HG02571 (cell line): ENCODE results near the gene IL16.
A peak's percentile ranks its signal among the peaks of the same experiment; 100 is the strongest.

ENCODE experiments used
- ATAC-seq: cut with Tn5 transposase; IDR thresholded peaks from one replicate; pipeline ENCODE4 v1.9.1; 2021; ENCODE audit warnings: mild to moderate bottlenecking, moderate library complexity; ENCODE audit not compliant: unreplicated experiment

IL16 gene

GRCh38 chr15:81273200-81273599 lies 76.5 kb downstream of the IL16 start:
- ATAC-seq = no peak

GRCh38 chr15:81273855-81274254 lies 77.2 kb downstream of the IL16 start:
- ATAC-seq = no peak

- no peak for ATAC-seq
These were observed 77.6 kb downstream of the IL16 start for GRCh38 chr15:81274255-81274654.

- ATAC-seq = peak; percentile 61
These were observed 78.4 kb downstream of the IL16 start for GRCh38 chr15:81274931-81275707.

- ATAC-seq = no peak
These were observed 79.2 kb downstream of the IL16 start for GRCh38 chr15:81275711-81276392.

- ATAC-seq = no peak
These were observed 80.3 kb downstream of the IL16 start for GRCh38 chr15:81276967-81277366.

GRCh38 chr15:81277851-81278250 lies 81.2 kb downstream of the IL16 start:
- ATAC-seq = no peak

GRCh38 chr15:81278306-81279029 lies 81.8 kb downstream of the IL16 start:
- ATAC-seq = no peak

GRCh38 chr15:81279621-81280485 lies 83.2 kb downstream of the IL16 start:
- no peak for ATAC-seq

- ATAC-seq = no peak
These were observed 84.2 kb downstream of the IL16 start for GRCh38 chr15:81280696-81281455.

GRCh38 chr15:81281456-81281735 lies 84.7 kb downstream of the IL16 start:
- no peak for ATAC-seq

GRCh38 chr15:81281766-81282605 lies 85.3 kb downstream of the IL16 start:
- ATAC-seq = no peak

- no peak for ATAC-seq
These were observed 85.9 kb downstream of the IL16 start for GRCh38 chr15:81282606-81282895.

GRCh38 chr15:81282911-81283310 lies 86.2 kb downstream of the IL16 start:
- ATAC-seq = no peak

GRCh38 chr15:81284256-81285031 lies 87.8 kb downstream of the IL16 start:
- no peak for ATAC-seq

GRCh38 chr15:81285461-81285860 lies 88.8 kb downstream of the IL16 start:
- ATAC-seq = no peak

GRCh38 chr15:81286621-81287121 lies 90.0 kb downstream of the IL16 start:
- ATAC-seq = no peak

- no peak for ATAC-seq
These were observed 91.4 kb downstream of the IL16 start for GRCh38 chr15:81288040-81288439.

GRCh38 chr15:81288616-81289015 lies 91.9 kb downstream of the IL16 start:
- no peak for ATAC-seq
